Measurements from ENCODE around the gene PDXP.

GRCh38 chr22:37630839-37631435 lies 27.6 kb upstream of the PDXP start:
- TF ChIP-seq POLR2AphosphoS5 (IDR thresholded peaks at IDR 0.05; ENCODE audit: low read depth, low read length) = no peak
- TF ChIP-seq TAF1 (IDR thresholded peaks at IDR 0.05; ENCODE audit: borderline replicate concordance, insufficient read depth, low read length) = no peak

Data from PFSK-1 (cell line).